Neuron (in vitro differentiated cells): ENCODE measurements around the gene FAF1.

Source experiments
- H2AFZ ChIP-seq: one replicate; pipeline ENCODE4 v1.6.1; 2013; ENCODE audit warnings: low read depth, mild to moderate bottlenecking, inconsistent platforms, low read length, moderate library complexity
- H3K27me3 ChIP-seq: one replicate; pipeline ENCODE4 v1.6.1; 2013; ENCODE audit warnings: low read length; ENCODE audit not compliant: insufficient read depth
- H3K36me3 ChIP-seq: one replicate; pipeline ENCODE4 v1.6.1; 2013; ENCODE audit warnings: low read length; ENCODE audit not compliant: insufficient read depth
- H3K4me1 ChIP-seq: one replicate; pipeline ENCODE4 v1.6.1; 2013; ENCODE audit warnings: low read length; ENCODE audit not compliant: insufficient read depth
- H3K4me3 ChIP-seq: 2 replicates; pipeline ENCODE4 v1.5.1; 2013; ENCODE audit warnings: mild to moderate bottlenecking, low read length, moderate library complexity
- H3K9me3 ChIP-seq: one replicate; pipeline ENCODE4 v1.6.1; 2013; ENCODE audit warnings: low read length

FAF1 gene

GRCh38 chr1:50526431-50526830, 433.6 kb downstream of the FAF1 start:
- Histone ChIP-seq H2AFZ (no peak overlapping the region), H3K4me1 (no peaks in the 10 kb centered on the region), H3K27me3 (no peaks in the 10 kb centered on the region), H3K9me3 (no peaks in the 10 kb centered on the region), H3K4me3 (no peak overlapping the region), H3K36me3 (no peaks in the 10 kb centered on the region)

DNA sequence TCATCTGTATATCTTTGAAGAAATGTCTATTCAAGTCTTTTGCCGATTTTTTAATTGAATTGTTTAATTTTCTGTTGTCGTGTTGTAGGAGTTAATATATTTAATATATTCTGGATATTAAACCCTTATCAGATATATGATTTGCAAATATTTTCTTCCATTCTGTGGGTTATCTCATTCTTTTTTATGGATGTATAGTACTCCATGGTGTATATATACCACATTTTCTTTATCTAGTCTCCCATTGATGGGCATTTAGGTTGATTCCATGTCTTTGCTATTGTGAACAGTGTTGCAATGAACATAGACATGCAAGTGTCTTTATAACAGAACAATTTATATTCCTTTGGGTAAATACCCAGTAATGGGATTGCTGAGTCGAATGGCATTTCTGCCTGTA, 436.5 kb downstream of the FAF1 start:
- Histone ChIP-seq H2AFZ (no peak overlapping the region), H3K27me3 (no peaks in the 10 kb centered on the region), H3K9me3 (no peaks in the 10 kb centered on the region), H3K36me3 (no peaks in the 10 kb centered on the region), H3K4me1 (no peaks in the 10 kb centered on the region), H3K4me3 (no peak overlapping the region)

DNA sequence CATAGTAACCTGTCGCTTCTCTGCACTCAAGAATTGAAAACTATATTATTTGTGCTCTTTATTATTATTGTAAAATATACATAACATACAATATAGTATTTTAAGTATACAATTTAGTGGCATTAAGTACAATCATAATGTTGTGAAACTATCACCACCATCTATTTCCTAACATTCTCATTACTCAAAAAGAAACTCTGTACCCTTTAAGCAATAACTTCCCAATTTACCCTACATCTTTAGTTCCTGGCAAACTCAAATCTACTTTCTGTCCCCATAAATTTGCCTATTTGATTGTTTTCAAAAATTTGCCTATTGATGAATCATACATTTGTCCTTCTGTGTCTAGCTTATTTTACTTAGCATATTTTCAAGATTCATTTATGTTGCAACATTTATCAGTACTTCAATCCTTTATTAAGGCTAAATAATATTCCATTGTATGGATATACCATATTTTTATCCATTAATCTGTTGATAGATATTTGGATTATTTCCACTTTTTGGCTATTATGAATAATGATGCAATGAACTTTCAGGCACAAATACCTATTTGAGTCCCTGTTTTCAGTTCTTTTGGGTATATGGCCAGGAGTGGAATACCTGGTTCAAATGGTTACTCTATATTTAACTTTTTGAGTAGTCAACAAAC, 437.2 kb downstream of the FAF1 start:
- H2AFZ ChIP-seq: no peak overlapping the region

GRCh38 chr1:50521703-50522102, 438.4 kb downstream of the FAF1 start:
- Histone ChIP-seq H3K36me3 (no peaks in the 10 kb centered on the region), H3K27me3 (no peaks in the 10 kb centered on the region), H2AFZ (no peak overlapping the region), H3K9me3 (no peaks in the 10 kb centered on the region), H3K4me1 (no peaks in the 10 kb centered on the region), H3K4me3 (no peak overlapping the region)

More for the DNA sequence above, 437.2 kb downstream of the FAF1 start:
- Histone ChIP-seq H3K4me1 (no peaks in the 10 kb centered on the region), H3K9me3 (no peaks in the 10 kb centered on the region), H3K4me3 (no peak overlapping the region), H3K27me3 (no peaks in the 10 kb centered on the region), H3K36me3 (no peaks in the 10 kb centered on the region)

DNA sequence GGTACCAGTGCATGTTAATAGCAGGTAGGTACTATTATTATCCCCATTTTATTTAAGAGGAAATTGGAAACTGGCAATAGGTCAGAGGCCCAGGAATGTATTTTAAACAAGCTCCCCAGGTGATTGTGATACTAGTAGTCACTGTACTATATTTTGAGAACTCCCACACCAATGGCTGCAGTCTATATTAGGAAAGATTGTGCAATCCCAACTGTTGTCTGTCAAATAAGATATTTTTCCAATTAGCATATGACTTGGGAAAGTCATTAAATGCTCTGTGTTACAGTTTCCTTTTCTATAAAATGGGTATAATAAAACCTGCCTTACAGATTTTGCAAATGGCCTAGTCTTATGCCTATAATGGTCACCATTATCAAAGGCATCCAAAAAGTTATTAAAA, 442.6 kb downstream of the FAF1 start:
- Histone ChIP-seq H3K9me3 (no peaks in the 10 kb centered on the region), H3K36me3 (no peaks in the 10 kb centered on the region), H2AFZ (no peak overlapping the region), H3K27me3 (no peaks in the 10 kb centered on the region), H3K4me3 (no peak overlapping the region), H3K4me1 (no peaks in the 10 kb centered on the region)

DNA sequence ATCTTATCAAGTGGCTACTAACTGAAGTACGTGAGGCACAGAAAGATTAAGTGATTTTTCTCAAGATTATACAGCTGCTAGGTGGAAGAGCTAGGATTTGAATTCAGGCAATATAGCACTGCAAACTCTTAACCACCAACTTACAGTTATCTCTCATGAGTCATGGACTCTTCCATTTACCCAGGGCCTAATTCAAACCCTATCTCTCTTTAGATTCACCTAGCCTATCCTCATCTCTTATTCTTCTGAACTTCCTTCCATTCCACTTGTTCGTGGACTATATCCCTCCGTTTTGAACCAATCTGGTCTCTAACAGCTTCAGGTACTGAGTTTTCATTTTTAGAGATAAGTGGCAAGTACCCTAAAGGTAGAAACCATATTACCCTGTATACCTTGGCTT, 444.0 kb downstream of the FAF1 start:
- Histone ChIP-seq H3K27me3 (no peaks in the 10 kb centered on the region), H3K4me1 (no peaks in the 10 kb centered on the region), H3K9me3 (no peaks in the 10 kb centered on the region), H3K36me3 (no peaks in the 10 kb centered on the region), H2AFZ (no peak overlapping the region), H3K4me3 (no peak overlapping the region)

DNA sequence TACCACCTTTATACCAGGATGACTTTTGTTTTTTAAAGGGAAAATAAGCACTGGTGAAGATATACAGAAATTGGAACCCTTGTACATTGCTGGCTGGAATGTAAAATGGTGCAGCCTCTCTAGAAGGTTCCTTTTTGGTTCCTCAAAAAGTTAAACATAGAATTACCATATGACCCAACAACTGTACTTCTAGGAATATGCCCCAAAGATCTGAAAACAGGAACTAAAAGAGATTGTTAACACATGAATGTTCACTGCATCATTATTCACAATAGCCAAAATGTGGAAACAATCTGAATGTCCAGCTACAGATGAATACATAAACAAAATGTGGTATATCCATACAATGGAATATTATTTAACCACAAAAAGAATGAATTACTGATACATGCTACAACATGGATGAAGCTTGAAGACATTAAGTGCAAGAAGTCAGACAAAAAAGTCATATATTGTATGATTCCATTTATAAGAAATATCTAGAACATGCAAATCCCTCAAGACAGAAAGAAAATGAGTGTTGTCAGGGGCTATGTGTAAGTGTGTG, 452.0 kb downstream of the FAF1 start:
- H3K27me3 ChIP-seq: no peaks in the 10 kb centered on the region
- H3K4me3 ChIP-seq: no peak overlapping the region
- peaks cover 2% of the 10 kb centered on the region for H3K9me3 ChIP-seq
- no peaks in the 10 kb centered on the region for H3K36me3 ChIP-seq
- no peaks in the 10 kb centered on the region for H3K4me1 ChIP-seq
- H2AFZ ChIP-seq: no peak overlapping the region

DNA sequence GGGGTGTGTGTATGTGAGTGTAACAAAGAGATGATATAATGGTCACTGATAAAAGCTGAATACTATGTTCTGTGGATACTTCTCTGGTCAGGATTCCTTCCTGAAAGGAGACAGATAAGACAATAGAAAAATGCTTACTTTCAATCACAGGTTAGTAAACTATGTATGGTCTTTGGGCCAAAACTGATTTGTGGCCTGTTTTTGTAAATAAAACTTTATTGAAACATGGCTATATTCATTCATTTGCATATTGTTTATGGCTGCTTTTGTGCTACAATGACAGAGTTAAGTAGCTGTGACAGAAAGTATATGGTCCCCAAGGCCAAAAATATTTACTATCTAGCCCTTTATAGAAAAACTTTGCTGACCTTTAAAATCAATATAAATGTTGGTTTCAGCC, 454.6 kb downstream of the FAF1 start:
- H3K4me3 ChIP-seq: no peak overlapping the region
- H3K36me3 ChIP-seq: no peaks in the 10 kb centered on the region
- H3K27me3 ChIP-seq: no peaks in the 10 kb centered on the region
- no peak overlapping the region for H2AFZ ChIP-seq
- H3K9me3 ChIP-seq: peaks cover 5% of the 10 kb centered on the region
- no peaks in the 10 kb centered on the region for H3K4me1 ChIP-seq

- Histone ChIP-seq H3K4me1 (no peaks in the 10 kb centered on the region), H2AFZ (no peak overlapping the region)
Observed at GRCh38 chr1:50503515-50503914, 456.6 kb downstream of the FAF1 start.

GRCh38 chr1:50502147-50502546, 457.9 kb downstream of the FAF1 start:
- H3K27me3 ChIP-seq: no peaks in the 10 kb centered on the region
- no peak overlapping the region for H3K4me3 ChIP-seq
- H2AFZ ChIP-seq: no peak overlapping the region
- H3K9me3 ChIP-seq: peaks cover 7% of the 10 kb centered on the region
- H3K36me3 ChIP-seq: no peaks in the 10 kb centered on the region
- no peaks in the 10 kb centered on the region for H3K4me1 ChIP-seq

More at GRCh38 chr1:50503515-50503914, 456.6 kb downstream of the FAF1 start:
- Histone ChIP-seq H3K36me3 (no peaks in the 10 kb centered on the region), H3K4me3 (no peak overlapping the region), H3K9me3 (peaks cover 5% of the 10 kb centered on the region), H3K27me3 (no peaks in the 10 kb centered on the region)

GRCh38 chr1:50497007-50497406, 463.1 kb downstream of the FAF1 start:
- Histone ChIP-seq H3K36me3 (peaks cover 2% of the 10 kb centered on the region), H3K9me3 (peaks cover 7% of the 10 kb centered on the region), H3K4me3 (no peak overlapping the region), H3K4me1 (no peaks in the 10 kb centered on the region), H2AFZ (no peak overlapping the region), H3K27me3 (no peaks in the 10 kb centered on the region)

GRCh38 chr1:50493710-50494109, 466.4 kb downstream of the FAF1 start:
- Histone ChIP-seq H3K36me3 (peaks cover 2% of the 10 kb centered on the region), H2AFZ (no peak overlapping the region), H3K27me3 (no peaks in the 10 kb centered on the region), H3K4me3 (no peak overlapping the region), H3K4me1 (no peaks in the 10 kb centered on the region), H3K9me3 (peaks cover 7% of the 10 kb centered on the region)

DNA sequence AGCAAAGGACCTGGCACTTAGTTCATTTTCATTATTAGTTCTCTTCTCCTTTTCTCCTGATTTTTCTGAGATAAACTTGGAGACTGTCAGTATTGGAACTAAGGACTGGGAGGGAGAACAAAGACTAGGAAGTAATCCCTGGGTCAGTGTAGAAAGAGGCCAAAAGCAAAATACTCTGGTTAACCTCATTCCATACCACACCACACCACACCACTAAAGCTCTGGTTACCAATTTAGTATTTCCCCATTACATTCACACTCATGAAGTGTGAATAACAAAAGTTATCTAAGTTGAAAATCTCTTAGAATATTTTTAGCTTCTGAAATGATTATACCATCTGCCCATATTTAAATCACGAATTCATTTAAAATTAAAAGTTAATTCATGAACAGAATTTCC, 467.9 kb downstream of the FAF1 start:
- Histone ChIP-seq H3K4me3 (no peak overlapping the region), H3K36me3 (peaks cover 2% of the 10 kb centered on the region), H3K4me1 (no peaks in the 10 kb centered on the region), H3K9me3 (peaks cover 5% of the 10 kb centered on the region), H3K27me3 (no peaks in the 10 kb centered on the region), H2AFZ (no peak overlapping the region)

DNA sequence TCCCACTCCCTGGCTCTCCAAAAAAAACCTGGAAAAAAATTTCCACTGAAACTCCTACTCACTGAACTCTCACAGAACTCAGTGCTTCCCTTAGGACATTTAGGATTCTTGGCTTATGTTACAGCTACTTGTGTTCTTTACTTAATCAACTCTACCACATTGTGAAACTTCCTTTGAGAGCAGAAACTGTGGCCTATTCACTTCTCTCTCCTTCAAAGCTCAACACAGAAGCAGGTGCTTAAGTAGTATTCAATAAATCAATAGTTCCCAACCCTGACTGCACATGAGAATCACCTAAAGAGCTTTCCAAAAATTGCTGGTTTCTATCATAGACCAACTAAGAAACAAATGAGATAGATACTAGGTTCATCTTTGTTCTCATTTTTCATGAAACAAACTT, 468.9 kb downstream of the FAF1 start:
- H2AFZ ChIP-seq: no peak overlapping the region
- no peaks in the 10 kb centered on the region for H3K4me1 ChIP-seq
- H3K36me3 ChIP-seq: peaks cover 2% of the 10 kb centered on the region
- H3K4me3 ChIP-seq: no peak overlapping the region
- no peaks in the 10 kb centered on the region for H3K27me3 ChIP-seq
- no peaks in the 10 kb centered on the region for H3K9me3 ChIP-seq
